Measurements from ENCODE around the gene MRTFB.

GRCh38 chr16:14117051-14117450 lies 45.9 kb downstream of the MRTFB start:
- TF ChIP-seq POLR2A (IDR thresholded peaks at IDR 0.05; ENCODE audit: low read depth, low read length) (no peak), CTCF (IDR thresholded peaks at IDR 0.05; ENCODE audit: extremely low read depth in 1 of 2, insufficient read depth in 1 of 2, low read depth in 1 of 2, low read length in 2 of 2) (no peak)

Data from endothelial cell of umbilical vein (primary cell).